HEK293 (cell line): ENCODE measurements around the gene TLK1.

Experiments used
- ZBTB17 ChIP-seq: fragments of 450-650 bp; formaldehyde crosslinking; IDR thresholded peaks from 2 replicates; pipeline ENCODE4 v1.5.1; 2016; ENCODE audit warnings: missing biosample characterization, missing genetic modification characterization
- ZNF140 ChIP-seq: fragments of 450-650 bp; formaldehyde crosslinking; IDR thresholded peaks from 2 replicates; pipeline ENCODE4 v1.5.1; 2016; ENCODE audit warnings: missing biosample characterization, missing genetic modification characterization
- ZNF23 ChIP-seq: fragments of 450-650 bp; formaldehyde crosslinking; IDR thresholded peaks from 2 replicates; pipeline ENCODE4 v1.5.1; 2016; ENCODE audit warnings: missing biosample characterization, missing genetic modification characterization, borderline replicate concordance
- TF ChIP-seq, protein P1 (sequence below): fragments of 450-650 bp; formaldehyde crosslinking; IDR thresholded peaks from 2 replicates; pipeline ENCODE4 v1.5.1; 2016; ENCODE audit warnings: missing biosample characterization, missing genetic modification characterization

GRCh38 chr2:170997893-170998597 is 162.6 kb downstream of the TLK1 start:
- TF ChIP-seq, protein P1, sequence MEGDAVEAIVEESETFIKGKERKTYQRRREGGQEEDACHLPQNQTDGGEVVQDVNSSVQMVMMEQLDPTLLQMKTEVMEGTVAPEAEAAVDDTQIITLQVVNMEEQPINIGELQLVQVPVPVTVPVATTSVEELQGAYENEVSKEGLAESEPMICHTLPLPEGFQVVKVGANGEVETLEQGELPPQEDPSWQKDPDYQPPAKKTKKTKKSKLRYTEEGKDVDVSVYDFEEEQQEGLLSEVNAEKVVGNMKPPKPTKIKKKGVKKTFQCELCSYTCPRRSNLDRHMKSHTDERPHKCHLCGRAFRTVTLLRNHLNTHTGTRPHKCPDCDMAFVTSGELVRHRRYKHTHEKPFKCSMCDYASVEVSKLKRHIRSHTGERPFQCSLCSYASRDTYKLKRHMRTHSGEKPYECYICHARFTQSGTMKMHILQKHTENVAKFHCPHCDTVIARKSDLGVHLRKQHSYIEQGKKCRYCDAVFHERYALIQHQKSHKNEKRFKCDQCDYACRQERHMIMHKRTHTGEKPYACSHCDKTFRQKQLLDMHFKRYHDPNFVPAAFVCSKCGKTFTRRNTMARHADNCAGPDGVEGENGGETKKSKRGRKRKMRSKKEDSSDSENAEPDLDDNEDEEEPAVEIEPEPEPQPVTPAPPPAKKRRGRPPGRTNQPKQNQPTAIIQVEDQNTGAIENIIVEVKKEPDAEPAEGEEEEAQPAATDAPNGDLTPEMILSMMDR (tag by site-specific recombination): no peak
- TF ChIP-seq ZBTB17 (tag by site-specific recombination): no peak
- TF ChIP-seq ZNF23 (tag by site-specific recombination): no peak
- TF ChIP-seq ZNF140 (tag by site-specific recombination): no peak
